Stomach (tissue), 4 donors: ENCODE results near the gene RHBDF1.

Experiments used
- CTCF ChIP-seq, 7 experiments: fragments of 450-650 bp in 4 of 7; fragments of 200-600 bp in 3 of 7; sonication (generic) in 3 of 7; IDR thresholded peaks; one replicate each; pipeline ENCODE4 v1.5.1; 2016 to 2019; ENCODE audit warnings: antibody characterized with exemption in 7 of 7, control low read depth in 2 of 7, mild to moderate bottlenecking in 1 of 7
- EP300 ChIP-seq: sonication (generic); formaldehyde crosslinking; IDR thresholded peaks from one replicate; pipeline ENCODE4 v1.6.1; 2017; ENCODE audit warnings: antibody characterized with exemption
- POLR2A ChIP-seq, 4 donors: fragments of 450-650 bp; IDR thresholded peaks; one replicate each; pipeline ENCODE4 v1.6.1; 2016; ENCODE audit warnings: antibody characterized with exemption in 4 of 4, control low read depth in 2 of 4, mild to moderate bottlenecking in 1 of 4, moderate library complexity in 1 of 4

GRCh38 chr16:84718-85406, 12.4 kb upstream of the RHBDF1 start:
- TF ChIP-seq POLR2A (IDR thresholded peaks at IDR 0.05) (no peak), CTCF (IDR thresholded peaks at IDR 0.05) (no peak), EP300 (no peak)
